Urothelium cell line (cell line): ENCODE results near the gene OGFOD3.
A peak's percentile ranks its signal among the peaks of the same experiment; 100 is the strongest.
"Not testable (repeated sequence)": the region's sequence is repeated elsewhere in the genome, so short reads cannot be mapped to it uniquely, and the experiment has no call there.

Experiments used
- DNase-seq: peaks from one replicate; pipeline ENCODE4 v3.0.0; 2011; ENCODE audit warnings: low spot score, mixed read lengths
- FAIRE-seq: peaks from 2 replicates; lab custom pipeline; 2011; peaks lifted over from hg19 to GRCh38; lab: Jason Lieb, UNC

Gene OGFOD3

DNA sequence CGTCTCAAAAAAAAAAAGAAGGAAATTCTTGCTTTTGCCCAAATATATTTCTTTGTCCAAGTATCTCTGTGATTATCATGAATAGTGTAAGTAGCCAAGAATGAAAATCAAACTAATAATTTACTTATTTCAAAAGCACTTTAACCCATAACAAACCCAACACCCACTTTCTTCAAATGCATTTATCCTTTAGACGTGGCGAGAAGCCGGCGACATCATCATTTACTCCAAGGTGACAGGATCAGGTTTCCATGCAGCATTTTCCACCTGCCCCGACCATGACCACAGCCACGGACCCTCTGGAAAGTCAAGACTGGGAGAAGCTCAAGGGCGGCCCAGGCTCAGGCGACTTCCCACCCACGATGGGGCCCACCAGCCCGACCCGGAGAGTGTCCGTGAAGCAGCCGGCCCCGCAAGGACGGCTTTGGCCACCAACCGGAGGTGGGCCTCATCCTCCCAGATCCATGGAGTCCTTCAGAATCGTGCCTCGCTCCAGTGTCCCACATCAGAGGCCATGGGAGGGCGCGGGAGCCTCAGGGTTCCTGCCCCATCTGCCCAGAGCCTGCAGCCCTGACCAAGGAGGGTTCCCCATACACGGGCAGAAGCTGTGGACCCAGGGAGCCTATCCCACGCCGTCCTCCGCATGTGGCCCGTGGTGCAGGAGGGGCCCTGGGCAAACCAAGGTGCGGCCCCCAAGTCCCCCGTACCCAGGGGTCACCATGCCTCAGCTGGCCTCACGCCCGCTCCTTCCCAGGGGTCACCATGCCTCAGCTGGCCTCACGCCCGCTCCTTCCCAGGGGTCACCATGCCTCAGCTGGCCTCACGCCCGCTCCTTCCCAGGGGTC is 28.1 kb downstream of the OGFOD3 start:
- FAIRE-seq (no peak), DNase-seq (no peak)

- DNase-seq (no peak), FAIRE-seq (no peak)
Measured at GRCh38 chr17:82389379-82389778, 29.0 kb downstream of the OGFOD3 start.

- DNase-seq, result no peak
- FAIRE-seq, result no peak
Measured at GRCh38 chr17:82388922-82389283, 29.5 kb downstream of the OGFOD3 start.

GRCh38 chr17:82388223-82388921 is 30.0 kb downstream of the OGFOD3 start:
- DNase-seq (no peak), FAIRE-seq (peak; percentile 9)

GRCh38 chr17:82387705-82388106 is 30.7 kb downstream of the OGFOD3 start:
- DNase-seq (no peak), FAIRE-seq (no peak)

DNA sequence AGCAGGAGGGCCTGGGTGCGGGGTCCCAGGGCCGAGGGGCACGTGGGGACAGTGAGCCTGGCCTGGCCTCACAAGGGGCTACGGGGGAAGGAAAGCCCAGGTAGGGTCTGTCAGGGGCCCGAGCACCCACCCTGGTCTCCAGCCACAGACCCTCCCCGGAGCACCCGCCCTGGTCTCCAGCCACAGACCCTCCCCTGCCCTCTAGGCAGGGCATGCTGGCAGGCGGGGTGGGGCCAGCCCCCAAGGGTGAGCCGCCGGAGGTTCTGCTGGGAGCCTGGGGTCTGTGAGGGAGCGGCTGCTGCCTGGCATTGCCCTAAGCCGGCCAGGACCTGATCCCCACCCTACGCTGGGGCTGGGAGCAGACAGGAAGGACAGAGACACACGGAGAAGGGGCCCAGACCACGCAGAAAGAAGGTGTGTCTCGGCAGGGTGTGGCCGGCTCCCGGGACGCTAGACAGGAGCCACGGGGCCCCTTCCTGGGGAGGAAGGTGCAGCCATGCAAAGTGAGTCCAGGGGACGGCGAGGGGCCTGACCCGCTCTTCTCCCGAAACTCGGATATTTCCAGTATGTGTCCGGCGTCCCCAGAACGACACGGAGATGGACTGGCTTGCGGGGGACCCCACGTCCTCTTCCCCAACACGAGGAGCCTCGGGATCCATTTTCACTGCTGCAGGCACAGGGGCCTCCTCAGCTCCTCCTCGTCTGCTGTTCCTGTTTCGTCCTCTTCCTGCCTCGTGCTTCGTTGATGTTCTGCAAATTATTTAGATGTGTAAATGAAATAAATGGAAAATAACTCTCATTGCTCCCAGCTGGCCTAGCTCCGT is 31.3 kb downstream of the OGFOD3 start:
- DNase-seq (no peak), FAIRE-seq (no peak)

GRCh38 chr17:82386255-82386831 is 32.0 kb downstream of the OGFOD3 start:
- FAIRE-seq, result no peak
- no peak for DNase-seq

DNA sequence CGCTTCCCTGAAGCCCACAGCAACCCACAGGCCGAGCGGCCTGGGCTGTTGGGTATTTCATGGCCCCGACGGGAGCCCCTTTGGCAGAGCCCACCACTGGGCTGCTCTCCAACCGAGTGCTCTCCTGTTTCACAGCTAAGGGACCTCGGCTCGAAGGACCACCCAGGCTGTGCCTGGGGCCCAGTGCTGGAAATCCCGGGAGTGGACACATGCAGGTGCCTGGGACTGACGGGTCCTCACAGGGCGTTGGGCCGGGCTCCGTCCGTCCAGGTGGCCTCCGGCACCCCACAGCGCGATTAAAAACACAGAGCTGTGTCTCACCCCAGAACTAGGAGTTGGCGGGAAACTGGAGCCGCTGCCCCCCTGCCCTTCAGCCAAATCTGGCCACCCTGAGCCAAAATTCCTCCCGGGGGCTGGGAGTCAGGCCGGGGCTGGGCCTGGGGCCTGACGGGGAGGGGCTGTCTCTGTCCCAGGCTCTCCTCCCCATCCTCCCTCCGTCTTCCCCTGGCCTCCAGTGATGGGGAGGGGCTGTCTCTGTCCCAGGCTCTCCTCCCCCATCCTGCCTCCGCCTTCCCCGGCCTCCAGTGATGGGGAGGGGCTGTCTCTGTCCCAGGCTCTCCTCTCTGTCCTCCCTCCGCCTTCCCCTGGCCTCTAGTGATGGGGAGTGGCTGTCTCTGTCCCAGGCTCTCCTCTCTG is 32.7 kb downstream of the OGFOD3 start:
- DNase-seq (no peak), FAIRE-seq (no peak)

GRCh38 chr17:82384730-82385481 is 33.5 kb downstream of the OGFOD3 start:
- FAIRE-seq, result peak; percentile 85
- DNase-seq, result peak; percentile 72

DNA sequence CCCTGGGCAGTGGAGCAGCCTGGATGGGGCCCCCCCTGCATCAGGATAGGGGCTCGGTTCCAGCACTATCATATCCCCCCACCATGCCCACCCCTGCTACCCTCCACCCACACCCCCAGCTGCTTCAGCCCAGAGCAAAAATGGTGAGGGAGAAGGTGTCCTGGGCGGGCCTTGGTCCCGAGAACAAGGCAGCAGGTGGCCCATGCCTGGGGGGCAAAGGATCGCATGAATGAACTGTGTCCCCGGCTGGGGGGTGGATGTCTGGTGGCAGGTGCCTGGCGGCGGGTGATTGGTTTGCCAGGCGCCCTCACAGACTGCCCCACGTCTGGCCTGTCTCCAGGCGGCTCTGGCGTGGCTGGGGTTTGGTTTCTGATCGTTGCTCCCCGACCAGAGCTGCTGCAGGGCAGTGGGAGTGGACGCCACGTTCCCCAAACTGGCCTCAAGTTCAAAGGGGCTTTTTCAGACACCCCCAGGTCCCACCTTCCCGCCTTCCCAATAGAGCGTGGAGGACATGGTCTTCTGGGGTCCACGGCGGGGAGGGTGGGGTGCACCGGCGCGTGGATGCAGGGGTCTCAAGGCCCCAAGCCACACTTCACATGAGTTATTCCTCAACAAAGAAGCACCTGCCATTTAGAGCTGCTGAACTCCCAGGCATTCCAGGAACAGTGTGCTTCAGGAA is 34.2 kb downstream of the OGFOD3 start:
- no peak for DNase-seq
- FAIRE-seq, result no peak

GRCh38 chr17:82383411-82383810 is 35.0 kb downstream of the OGFOD3 start:
- FAIRE-seq (no peak), DNase-seq (no peak)

- DNase-seq (no peak), FAIRE-seq (no peak)
Measured at GRCh38 chr17:82382933-82383255, 35.5 kb downstream of the OGFOD3 start.

GRCh38 chr17:82382220-82382932 is 36.0 kb downstream of the OGFOD3 start:
- FAIRE-seq, DNase-seq: not testable (repeated sequence)

GRCh38 chr17:82381703-82382009 is 36.7 kb downstream of the OGFOD3 start:
- not testable (repeated sequence) for FAIRE-seq, DNase-seq

GRCh38 chr17:82380860-82381702 is 37.3 kb downstream of the OGFOD3 start:
- FAIRE-seq (peak; percentile 100), DNase-seq (no peak)

DNA sequence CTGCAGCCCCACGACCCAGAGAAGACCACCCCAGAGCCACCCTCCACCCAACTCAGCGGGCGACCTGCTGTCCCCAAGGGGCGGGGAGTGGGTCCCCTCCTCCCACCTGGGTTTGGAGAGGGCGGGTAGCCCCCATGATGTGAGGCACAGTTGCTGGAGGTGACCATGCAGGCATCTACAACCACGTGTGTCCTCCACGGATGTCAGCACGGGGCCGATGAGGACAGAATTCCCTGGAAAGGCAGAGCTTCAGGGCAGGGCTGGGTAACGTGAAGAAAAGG is 39.7 kb downstream of the OGFOD3 start:
- FAIRE-seq, result no peak
- no peak for DNase-seq

GRCh38 chr17:82377924-82378740 is 40.3 kb downstream of the OGFOD3 start:
- FAIRE-seq (peak; percentile 65), DNase-seq (no peak)
